ENCODE measurements around the gene CDCA8. TPM values are rescaled to one million over a fixed set of nuclear protein-coding genes. Genes with fewer than 3 reads are reported as not detected.

Gene CDCA8
- total RNA-seq, 1 experiment from 2014 or later = 48.5 TPM

DNA sequence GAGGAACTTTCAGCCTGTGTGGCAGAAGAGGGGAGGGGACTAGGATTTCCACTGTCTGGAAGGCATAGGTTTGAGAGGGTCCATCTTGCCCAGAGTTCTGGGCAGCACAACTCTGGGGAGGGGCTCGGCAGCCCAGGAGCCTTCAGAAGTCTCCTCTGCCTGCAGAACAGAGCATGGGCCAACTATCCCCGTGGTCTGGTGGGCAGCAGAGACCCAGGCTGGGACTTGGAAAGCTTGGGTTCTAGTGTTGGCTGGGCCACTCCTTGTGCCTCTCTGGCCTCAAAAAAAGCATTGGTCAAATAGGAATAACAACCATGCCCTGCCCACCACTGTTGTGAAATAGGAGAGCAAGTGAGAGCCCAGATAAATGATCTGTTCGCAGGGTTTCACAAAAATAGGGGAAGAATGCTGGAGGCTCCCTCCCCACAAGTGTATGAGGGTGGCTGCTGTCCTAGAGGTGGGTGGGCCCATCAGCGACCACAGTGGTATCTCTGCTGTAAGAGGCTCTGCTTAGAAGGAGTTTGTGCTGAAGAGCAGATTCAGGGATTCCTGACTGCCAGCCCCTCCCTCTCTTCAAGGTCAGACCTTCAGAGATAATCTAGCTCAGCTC, 63.7 kb downstream of the CDCA8 start:
- H3K9me3 Mint-ChIP-seq = peaks cover 0 to 2% of the 10 kb centered on the region in 2 experiments; a peak in 2 of 5 replicates
- Histone ChIP-seq H4K8ac (replicated peaks; ENCODE audit: insufficient read length, low read depth, low read length) (no peak overlapping the region), H3K23ac (ENCODE audit: insufficient read length, low read depth, low read length) (no peak overlapping the region), H2BK120ac (ENCODE audit: low read depth, low read length, poor library complexity, severe bottlenecking) (no peak overlapping the region), H3K27ac (ENCODE audit: insufficient read length, low read depth, low read length) (no peak overlapping the region), H2AK5ac (ENCODE audit: insufficient read length, low read length) (no peak overlapping the region), H3K9ac (ENCODE audit: extremely low read depth, insufficient read length, low read length) (no peak overlapping the region), H4K20me1 (ENCODE audit: control insufficient read depth, insufficient read depth, insufficient read length) (no peaks in the 10 kb centered on the region), H4K91ac (ENCODE audit: insufficient read length, low read depth, low read length) (no peak overlapping the region), H2BK12ac (ENCODE audit: insufficient read length, low read depth, low read length) (no peak overlapping the region), H3K79me2 (ENCODE audit: insufficient read depth, low read length) (no peaks in the 10 kb centered on the region), H2BK20ac (ENCODE audit: low read depth, low read length, poor library complexity, severe bottlenecking) (no peak overlapping the region), H3K9me3 (ENCODE audit: control insufficient read depth, low read depth, low read length) (no peaks in the 10 kb centered on the region), H3K23me2 (ENCODE audit: insufficient read length, low read depth, low read length, poor library complexity, severe bottlenecking) (no peaks in the 10 kb centered on the region), H4K5ac (ENCODE audit: insufficient read length, low read depth, low read length) (no peak overlapping the region), H2BK5ac (ENCODE audit: insufficient read length, low read length) (no peak overlapping the region), H3K4ac (ENCODE audit: low read depth, low read length) (no peak overlapping the region), H3K14ac (ENCODE audit: insufficient read depth, low read length) (no peak overlapping the region), H3K4me1 (ENCODE audit: insufficient read depth, low read length) (no peaks in the 10 kb centered on the region; the same call in 1 of the 2 replicates), H3K56ac (ENCODE audit: insufficient read length, low read depth, low read length) (no peak overlapping the region), H2AFZ (ENCODE audit: low read length) (no peak overlapping the region), H3K27me3 (ENCODE audit: insufficient read depth, low read length) (peaks cover 37% of the 10 kb centered on the region), H3K4me2 (ENCODE audit: insufficient read depth, insufficient read length, low read length) (no peak overlapping the region), H2BK15ac (ENCODE audit: low read depth, low read length) (no peak overlapping the region), H3K18ac (ENCODE audit: insufficient read length, low read depth, low read length) (no peak overlapping the region), H3K79me1 (ENCODE audit: insufficient read depth, low read depth, low read length, poor library complexity, severe bottlenecking) (no peaks in the 10 kb centered on the region), H3T11ph (ENCODE audit: low read length) (no peak overlapping the region)
- TF ChIP-seq, protein P1, sequence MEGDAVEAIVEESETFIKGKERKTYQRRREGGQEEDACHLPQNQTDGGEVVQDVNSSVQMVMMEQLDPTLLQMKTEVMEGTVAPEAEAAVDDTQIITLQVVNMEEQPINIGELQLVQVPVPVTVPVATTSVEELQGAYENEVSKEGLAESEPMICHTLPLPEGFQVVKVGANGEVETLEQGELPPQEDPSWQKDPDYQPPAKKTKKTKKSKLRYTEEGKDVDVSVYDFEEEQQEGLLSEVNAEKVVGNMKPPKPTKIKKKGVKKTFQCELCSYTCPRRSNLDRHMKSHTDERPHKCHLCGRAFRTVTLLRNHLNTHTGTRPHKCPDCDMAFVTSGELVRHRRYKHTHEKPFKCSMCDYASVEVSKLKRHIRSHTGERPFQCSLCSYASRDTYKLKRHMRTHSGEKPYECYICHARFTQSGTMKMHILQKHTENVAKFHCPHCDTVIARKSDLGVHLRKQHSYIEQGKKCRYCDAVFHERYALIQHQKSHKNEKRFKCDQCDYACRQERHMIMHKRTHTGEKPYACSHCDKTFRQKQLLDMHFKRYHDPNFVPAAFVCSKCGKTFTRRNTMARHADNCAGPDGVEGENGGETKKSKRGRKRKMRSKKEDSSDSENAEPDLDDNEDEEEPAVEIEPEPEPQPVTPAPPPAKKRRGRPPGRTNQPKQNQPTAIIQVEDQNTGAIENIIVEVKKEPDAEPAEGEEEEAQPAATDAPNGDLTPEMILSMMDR (conservative IDR thresholded peaks at IDR 0.05) = no peak
- peaks cover 15% of the 10 kb centered on the region for H3K27me3 Mint-ChIP-seq (ENCODE audit: low read depth)
- no CpG with 5 or more reads among the region's 4 CpGs for WGBS (ENCODE audit: extremely low coverage, insufficient read length, low lambda C conversion rate)
- H3K4me3 Mint-ChIP-seq = no peak overlapping the region
- DNase-seq = no peak
- H3K36me3 Mint-ChIP-seq (ENCODE audit: insufficient read depth in 1 of 3, low read depth in 3 of 3) = peaks cover 0 to 1% (median 0%) of the 10 kb centered on the region in 3 experiments; a peak in 1 of 7 replicates
- H3K27ac Mint-ChIP-seq = no peak overlapping the region
- H3K4me1 Mint-ChIP-seq = peaks cover 4 to 6% of the 10 kb centered on the region in 2 experiments; a peak in 2 of 4 replicates

Other genes with a start within 250 kb of the CDCA8 start
- 6.7 and 6.8 TPM in 2 replicates for gene ZC3H12A, start 217.9 kb upstream of the CDCA8 start, total RNA-seq (2021)
- gene MEAF6, start 177.8 kb upstream of the CDCA8 start, total RNA-seq (2021) = 48.8 and 51.6 TPM in 2 replicates
- 15.1 and 17.5 TPM in 2 replicates for gene SNIP1, start 138.2 kb upstream of the CDCA8 start, total RNA-seq (2021)
- gene DNALI1, start 135.6 kb upstream of the CDCA8 start, total RNA-seq (2021) = 18.0 and 18.9 TPM in 2 replicates
- 101 and 106 TPM in 2 replicates for gene GNL2, start 96.6 kb upstream of the CDCA8 start, total RNA-seq (2021)
- 0.33 and 0.35 TPM in 2 replicates for gene RSPO1, start 57.6 kb upstream of the CDCA8 start, total RNA-seq (2021)
- gene EPHA10, start 72.6 kb downstream of the CDCA8 start, total RNA-seq (2021) = 0.42 and 0.96 TPM in 2 replicates
- gene MANEAL, start 101.3 kb downstream of the CDCA8 start, total RNA-seq (2021) = 22.7 and 24.2 TPM in 2 replicates
- gene C1orf122, start 115.3 kb downstream of the CDCA8 start, total RNA-seq (2021) = 59.3 and 61.5 TPM in 2 replicates
- 28.0 and 28.6 TPM in 2 replicates for gene YRDC, start 115.7 kb downstream of the CDCA8 start, total RNA-seq (2021)
- 17.0 and 17.5 TPM in 2 replicates for gene MTF1, start 167.1 kb downstream of the CDCA8 start, total RNA-seq (2021)